IPS-15b (cell line): Measurements from ENCODE around the gene MROH2A.

ENCODE experiments used
- H3K27me3 ChIP-seq: one replicate; pipeline ENCODE4 v1.6.1; 2013; ENCODE audit warnings: low read length; ENCODE audit not compliant: control insufficient read depth, insufficient read depth
- H3K36me3 ChIP-seq: one replicate; pipeline ENCODE4 v1.6.1; 2013; ENCODE audit warnings: low read length; ENCODE audit not compliant: control insufficient read depth, insufficient read depth
- H3K4me1 ChIP-seq: one replicate; pipeline ENCODE4 v1.6.1; 2013; ENCODE audit warnings: mild to moderate bottlenecking, low read length; ENCODE audit not compliant: control insufficient read depth, insufficient read depth
- H3K4me3 ChIP-seq: one replicate; pipeline ENCODE4 v1.5.1; 2013; ENCODE audit warnings: low read depth, low read length
- H3K9ac ChIP-seq: one replicate; pipeline ENCODE4 v1.6.1; 2013; ENCODE audit warnings: low read depth, mild to moderate bottlenecking, low read length
- H3K9me3 ChIP-seq: one replicate; pipeline ENCODE4 v1.6.1; 2013; ENCODE audit warnings: mild to moderate bottlenecking, low read length; ENCODE audit not compliant: control insufficient read depth, insufficient read depth

Gene MROH2A

DNA sequence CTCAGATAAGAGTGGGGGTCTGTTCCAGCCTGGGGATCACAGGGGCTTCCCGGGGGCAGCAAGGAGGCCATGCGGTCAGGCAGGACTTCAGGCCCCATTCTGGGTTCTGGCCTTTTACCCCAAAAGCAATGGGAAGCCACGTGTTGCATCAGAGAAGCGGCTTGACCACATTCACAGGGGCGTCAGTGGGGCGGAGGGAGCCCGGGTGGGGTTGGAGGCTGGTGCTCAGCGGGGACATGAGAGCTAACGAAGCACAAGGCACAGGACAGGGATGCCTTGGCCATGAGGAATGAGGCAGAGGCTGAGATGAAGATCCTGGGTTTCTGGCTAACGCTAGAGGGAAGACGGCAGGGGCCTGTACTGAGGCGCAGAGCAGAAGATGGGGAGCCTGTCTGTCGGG, 70.1 kb downstream of the MROH2A start:
- no peaks in the 10 kb centered on the region for H3K9me3 ChIP-seq
- H3K4me1 ChIP-seq = peaks cover 10% of the 10 kb centered on the region
- H3K9ac ChIP-seq = no peak overlapping the region
- H3K36me3 ChIP-seq = peaks cover 70% of the 10 kb centered on the region
- no peaks in the 10 kb centered on the region for H3K27me3 ChIP-seq
- no peak overlapping the region for H3K4me3 ChIP-seq

DNA sequence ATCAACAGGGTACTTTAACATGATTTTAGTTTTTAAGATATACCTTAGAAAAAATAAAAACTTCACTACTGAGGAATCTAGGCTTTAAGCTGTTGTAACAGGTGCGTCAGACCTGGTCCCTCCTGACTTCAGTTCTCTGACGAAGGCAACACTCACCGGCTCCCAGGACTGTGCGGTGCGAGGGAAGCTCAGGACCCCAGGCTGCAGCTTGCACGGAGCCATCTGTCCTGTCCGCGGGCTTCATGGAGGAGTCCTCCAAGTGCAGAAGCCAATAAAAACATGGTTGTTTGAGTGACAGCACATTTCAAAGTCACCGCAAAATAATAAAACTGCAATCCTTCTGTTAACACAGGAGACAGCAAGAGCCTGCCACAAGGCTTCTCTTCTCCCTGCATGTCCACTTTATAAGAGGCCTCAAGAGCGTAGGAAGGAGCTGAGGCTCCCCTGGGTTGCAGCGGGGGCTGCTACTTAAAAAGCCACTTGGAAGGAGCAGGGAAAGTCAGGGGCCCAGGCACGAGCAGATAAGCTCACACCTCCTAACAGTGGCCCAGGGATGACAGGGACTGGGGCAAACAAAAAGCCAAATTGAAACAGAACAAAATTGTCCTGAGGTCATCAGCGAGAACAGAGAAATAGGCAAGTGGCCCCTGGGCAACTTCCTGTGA, 71.6 kb downstream of the MROH2A start:
- Histone ChIP-seq H3K4me3 (no peak overlapping the region), H3K4me1 (peaks cover 10% of the 10 kb centered on the region), H3K27me3 (no peaks in the 10 kb centered on the region), H3K36me3 (peaks cover 57% of the 10 kb centered on the region), H3K9me3 (no peaks in the 10 kb centered on the region), H3K9ac (no peak overlapping the region)

DNA sequence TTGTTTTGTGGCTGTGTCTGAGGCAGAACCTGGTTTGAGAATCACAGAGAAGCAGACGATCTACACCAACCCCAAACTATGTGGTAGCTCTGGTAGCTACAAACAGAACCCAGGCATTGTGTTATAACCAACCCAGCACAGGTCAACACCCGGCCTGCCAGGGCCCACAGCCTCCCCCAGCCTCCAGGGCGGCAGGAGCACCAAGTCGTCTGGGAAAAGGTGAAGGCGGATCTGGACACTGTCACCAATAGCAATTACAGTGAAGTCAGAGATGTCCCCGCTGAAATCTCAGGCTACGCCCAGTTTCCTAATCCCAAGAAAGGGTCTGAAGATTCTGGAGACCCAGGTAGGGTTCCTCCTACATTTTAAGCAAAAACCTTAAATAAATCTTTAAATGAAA, 72.6 kb downstream of the MROH2A start:
- Histone ChIP-seq H3K9ac (no peak overlapping the region), H3K4me3 (no peak overlapping the region), H3K36me3 (peaks cover 54% of the 10 kb centered on the region), H3K9me3 (no peaks in the 10 kb centered on the region), H3K4me1 (peaks cover 13% of the 10 kb centered on the region), H3K27me3 (no peaks in the 10 kb centered on the region)

DNA sequence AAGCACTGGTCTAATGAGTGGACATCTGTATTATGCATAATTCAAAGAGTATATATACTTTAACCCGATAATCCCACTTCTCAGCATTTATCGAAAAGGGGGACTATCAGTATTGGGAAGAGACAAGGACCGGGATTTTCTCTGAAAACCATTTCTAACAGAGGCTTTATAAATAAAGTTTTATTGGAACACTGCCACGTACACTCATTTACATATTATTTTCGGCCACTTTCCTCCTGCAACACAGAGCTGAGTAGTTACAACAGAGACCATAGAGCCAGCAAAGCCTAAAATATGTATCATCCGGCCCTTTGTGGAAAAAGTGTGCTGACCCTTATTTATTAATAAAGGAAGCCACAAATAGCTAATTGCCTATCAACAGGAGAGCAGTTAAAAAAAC, 73.0 kb downstream of the MROH2A start:
- H3K4me3 ChIP-seq = no peak overlapping the region
- H3K36me3 ChIP-seq = peaks cover 54% of the 10 kb centered on the region
- no peak overlapping the region for H3K9ac ChIP-seq
- H3K27me3 ChIP-seq = no peaks in the 10 kb centered on the region
- H3K9me3 ChIP-seq = no peaks in the 10 kb centered on the region
- H3K4me1 ChIP-seq = peaks cover 13% of the 10 kb centered on the region

DNA sequence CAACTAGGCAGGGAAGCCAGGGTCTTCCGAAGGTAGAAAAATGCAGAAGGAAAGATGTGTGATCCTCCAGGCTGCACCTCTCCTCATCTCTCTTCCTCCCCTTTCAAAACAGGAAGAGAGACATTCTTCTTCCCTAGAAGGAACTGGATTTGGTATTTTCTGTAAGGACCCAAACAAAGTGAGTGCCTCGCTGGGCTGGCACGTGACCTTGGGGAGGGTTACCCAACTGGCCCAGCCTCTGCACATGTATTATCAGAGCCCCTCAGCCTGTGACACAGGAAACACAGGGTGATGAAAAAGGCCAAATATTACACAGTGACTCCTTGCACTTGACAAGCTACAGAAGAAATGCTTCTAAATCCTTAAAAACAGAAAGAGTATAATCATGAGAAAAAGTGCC, 73.9 kb downstream of the MROH2A start:
- Histone ChIP-seq H3K27me3 (no peaks in the 10 kb centered on the region), H3K36me3 (peaks cover 46% of the 10 kb centered on the region), H3K9ac (peak overlapping the region; percentile 9), H3K4me1 (peaks cover 13% of the 10 kb centered on the region), H3K9me3 (no peaks in the 10 kb centered on the region), H3K4me3 (no peak overlapping the region)

DNA sequence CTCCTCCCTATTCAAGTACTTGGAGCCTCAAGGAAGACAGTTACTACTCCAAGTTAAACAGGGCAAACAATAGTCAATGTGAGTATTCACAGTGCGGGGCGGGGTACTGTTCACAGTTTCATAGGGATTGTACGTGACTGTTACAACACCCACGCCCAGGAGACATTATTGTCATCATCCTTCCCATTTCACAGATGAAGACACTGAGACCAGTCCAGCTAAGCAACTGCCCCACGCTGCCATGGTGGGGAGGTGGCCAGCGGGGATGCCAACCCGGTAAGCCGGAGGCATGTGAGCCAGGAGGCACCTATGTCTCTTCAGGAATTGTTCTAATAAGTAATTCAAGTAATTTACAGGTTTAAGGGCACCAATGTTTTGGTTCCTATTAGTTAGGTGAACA, 75.2 kb downstream of the MROH2A start:
- peaks cover 13% of the 10 kb centered on the region for H3K4me1 ChIP-seq
- peak overlapping the region; percentile 89 for H3K4me3 ChIP-seq
- peak overlapping the region; percentile 96 for H3K9ac ChIP-seq
- H3K9me3 ChIP-seq = no peaks in the 10 kb centered on the region
- H3K36me3 ChIP-seq = peaks cover 33% of the 10 kb centered on the region
- H3K27me3 ChIP-seq = no peaks in the 10 kb centered on the region

DNA sequence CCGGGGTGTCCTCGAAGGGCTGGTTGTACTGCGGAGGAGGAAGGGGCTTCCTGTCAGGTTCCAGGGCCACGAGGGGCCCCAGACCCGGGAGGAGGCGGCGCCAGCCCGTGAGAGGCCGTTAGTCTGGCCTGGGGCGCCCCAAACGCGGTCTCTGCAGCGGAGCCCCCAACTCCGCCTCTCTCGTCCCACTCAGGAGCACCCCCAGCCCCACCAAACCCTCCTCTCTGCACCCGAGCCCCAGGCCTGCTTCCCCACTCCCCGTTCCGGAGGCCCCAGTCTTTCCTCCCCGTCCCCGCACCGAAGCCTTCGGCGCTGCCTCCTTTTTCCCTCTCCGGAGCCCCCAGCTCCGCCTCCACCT, 75.7 kb downstream of the MROH2A start:
- Histone ChIP-seq H3K27me3 (no peaks in the 10 kb centered on the region), H3K4me1 (peaks cover 13% of the 10 kb centered on the region), H3K9me3 (no peaks in the 10 kb centered on the region), H3K36me3 (peaks cover 28% of the 10 kb centered on the region), H3K4me3 (peak overlapping the region; percentile 89), H3K9ac (peak overlapping the region; percentile 96)

DNA sequence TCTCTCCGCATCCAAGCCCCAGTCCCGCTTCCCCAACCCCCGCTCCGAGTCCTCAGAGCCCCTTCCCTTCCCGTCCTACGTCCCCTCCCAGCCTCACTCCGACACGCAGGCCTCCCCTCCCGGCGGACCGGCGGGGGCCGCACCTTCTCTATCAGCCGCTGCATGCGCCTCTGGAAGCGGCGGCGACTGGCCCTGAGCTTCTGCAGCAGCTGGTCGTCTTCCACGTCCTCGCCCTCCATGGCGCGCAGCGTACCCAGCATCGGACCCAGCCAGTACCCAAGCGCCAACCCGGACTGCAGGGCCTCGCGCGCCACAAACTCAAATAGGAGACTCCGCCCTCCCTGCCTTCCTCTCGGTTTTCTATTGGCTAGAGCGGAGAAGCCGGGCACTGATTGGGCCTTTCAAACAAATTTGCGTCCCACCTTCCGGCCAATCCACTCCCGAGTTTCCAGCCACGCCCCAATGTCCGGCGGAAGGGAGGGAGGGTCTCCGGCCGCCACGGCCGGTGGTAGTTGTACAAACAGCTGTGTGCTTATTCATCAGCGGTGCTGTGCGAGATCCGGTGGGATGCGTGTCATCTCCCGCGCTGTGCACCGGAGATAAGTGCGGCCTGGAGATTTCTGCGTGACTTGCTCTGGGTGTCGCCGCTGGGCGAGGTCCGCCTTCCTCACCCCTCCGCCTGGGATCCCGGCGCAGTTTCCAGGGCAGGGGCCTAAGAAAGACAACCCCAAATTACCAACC, 76.3 kb downstream of the MROH2A start, which contains the start of gene HJURP:
Gene HJURP, minus strand, starts transcription at position 295 of the 741 bp plus-strand sequence. Its CDS starts 35 bp downstream, at position 260.
- Histone ChIP-seq H3K4me1 (peaks cover 13% of the 10 kb centered on the region), H3K4me3 (peak within 1 kb of the TSS; percentile 89), H3K27me3 (no peaks in the 10 kb centered on the region), H3K9me3 (no peaks in the 10 kb centered on the region), H3K9ac (peak within 1 kb of the TSS; percentile 96), H3K36me3 (peaks cover 22% of the 10 kb centered on the region)

DNA sequence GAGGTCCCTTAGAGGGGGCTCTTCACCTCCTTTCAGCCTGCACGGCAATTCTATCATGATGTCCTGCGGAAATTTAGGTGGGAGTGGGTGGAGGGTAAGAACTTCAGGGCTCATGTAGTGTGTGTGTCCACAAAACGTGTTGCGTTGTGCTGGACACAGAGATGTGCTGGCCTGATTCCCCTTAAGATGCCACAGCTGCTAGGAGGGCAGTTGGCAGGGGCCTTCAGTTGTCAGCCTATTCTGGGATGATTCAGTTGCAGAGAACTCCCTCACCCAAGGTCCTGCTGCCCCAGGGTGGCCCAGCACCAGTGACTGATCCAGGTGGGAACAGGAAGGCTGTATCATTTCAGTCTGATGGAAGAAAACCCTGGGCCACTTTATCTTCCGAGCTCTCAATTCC, 77.2 kb downstream of the MROH2A start:
- H3K36me3 ChIP-seq = peaks cover 13% of the 10 kb centered on the region
- H3K9ac ChIP-seq = no peak overlapping the region
- peaks cover 13% of the 10 kb centered on the region for H3K4me1 ChIP-seq
- no peaks in the 10 kb centered on the region for H3K9me3 ChIP-seq
- H3K27me3 ChIP-seq = no peaks in the 10 kb centered on the region
- H3K4me3 ChIP-seq = peak overlapping the region; percentile 89

DNA sequence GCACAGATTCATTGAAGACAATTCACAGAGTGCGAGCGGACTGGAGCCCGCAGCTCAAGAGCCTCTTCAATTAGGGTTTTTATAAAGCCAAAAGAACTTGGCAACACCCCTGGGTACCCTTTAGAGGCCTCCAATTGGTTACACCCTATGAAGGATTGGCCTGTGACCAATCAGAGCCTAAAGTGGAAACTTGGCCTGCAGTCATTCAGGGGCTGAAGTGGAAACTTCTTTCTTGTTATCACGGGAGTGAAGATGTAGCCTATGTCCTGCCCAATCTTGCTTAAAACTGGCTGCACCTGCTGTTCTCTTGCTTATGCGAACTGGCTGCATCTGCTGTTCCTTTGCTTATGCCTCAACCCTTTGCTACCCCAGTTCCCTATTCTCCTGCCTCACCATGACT, 78.1 kb downstream of the MROH2A start:
- H3K9me3 ChIP-seq = no peaks in the 10 kb centered on the region
- peaks cover 13% of the 10 kb centered on the region for H3K4me1 ChIP-seq
- no peaks in the 10 kb centered on the region for H3K27me3 ChIP-seq
- no peak overlapping the region for H3K9ac ChIP-seq
- no peak overlapping the region for H3K4me3 ChIP-seq
- H3K36me3 ChIP-seq = peaks cover 7% of the 10 kb centered on the region

DNA sequence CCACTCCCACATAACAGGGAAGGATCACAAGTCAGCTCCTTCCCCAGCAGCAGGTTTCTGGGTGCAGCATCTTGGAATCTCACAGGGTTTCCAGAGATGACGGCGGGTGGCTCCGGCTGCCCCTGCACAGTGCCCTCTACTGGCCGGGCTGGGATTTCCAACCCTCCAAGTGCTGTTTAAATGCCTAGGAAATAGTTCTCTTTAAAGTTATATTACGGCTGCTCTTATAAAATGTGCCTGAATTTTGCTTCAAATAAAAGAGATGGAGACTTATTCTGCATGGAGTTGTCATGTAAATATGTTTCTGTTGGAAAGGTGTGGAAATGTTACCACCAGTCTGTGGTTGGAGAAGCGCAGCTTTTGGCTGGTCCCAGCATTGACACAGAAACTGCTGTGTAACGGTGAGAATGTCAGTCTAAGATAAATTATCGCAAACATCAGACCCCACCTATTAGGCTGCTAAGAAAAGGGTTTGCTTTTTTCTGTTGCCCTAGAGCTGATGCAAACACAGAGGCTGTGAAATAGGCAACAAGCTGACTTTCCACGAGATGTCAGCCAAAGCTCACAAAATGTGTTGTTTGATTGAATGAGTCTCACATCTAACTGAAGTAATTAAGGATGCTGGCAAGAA, 79.5 kb downstream of the MROH2A start:
- no peak overlapping the region for H3K4me3 ChIP-seq
- no peaks in the 10 kb centered on the region for H3K9me3 ChIP-seq
- H3K27me3 ChIP-seq = no peaks in the 10 kb centered on the region
- H3K4me1 ChIP-seq = peaks cover 8% of the 10 kb centered on the region
- no peak overlapping the region for H3K9ac ChIP-seq
- H3K36me3 ChIP-seq = no peaks in the 10 kb centered on the region

DNA sequence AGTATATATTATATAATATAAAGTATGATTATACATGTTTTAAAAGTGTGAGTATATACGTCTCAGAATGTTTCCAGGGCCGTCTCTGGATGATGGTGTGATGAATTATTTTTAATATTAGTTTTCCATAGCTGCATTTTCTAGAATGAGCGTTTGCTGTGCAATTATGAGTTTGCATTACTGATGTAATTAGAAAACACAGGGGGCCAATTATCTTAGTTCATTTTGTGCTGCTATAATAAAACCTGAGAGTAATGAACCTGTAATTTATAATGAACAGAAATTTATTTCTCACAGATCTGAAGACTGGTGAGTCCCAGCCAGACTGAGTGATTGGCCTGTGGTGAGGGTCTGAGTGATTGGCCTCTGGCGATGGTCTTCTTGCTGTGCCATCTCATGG, 80.2 kb downstream of the MROH2A start:
- Histone ChIP-seq H3K9ac (no peak overlapping the region), H3K27me3 (no peaks in the 10 kb centered on the region), H3K4me3 (no peak overlapping the region), H3K4me1 (peaks cover 3% of the 10 kb centered on the region), H3K36me3 (no peaks in the 10 kb centered on the region), H3K9me3 (no peaks in the 10 kb centered on the region)
